Ureter (tissue), 1 donor: ENCODE measurements around the gene FOSL1. TPM values are rescaled to one million over a fixed set of nuclear protein-coding genes. Genes with fewer than 3 reads are reported as not detected.
"Not testable (repeated sequence)": the region's sequence is repeated elsewhere in the genome, so short reads cannot be mapped to it uniquely, and the experiment has no call there.

ENCODE experiments used
- DNase-seq: peaks from one replicate; pipeline ENCODE4 v3.0.0-alpha.2; 2020; ENCODE audit warnings: low spot score
- total RNA-seq: library from RNA; stranded (reverse); gene quantifications from one replicate; pipeline ENCODE4 v1.2.4, GENCODE V29; 2023
- donor health status: DM: yes; HTN: yes; CAD: no.

FOSL1 gene
- total RNA-seq, 1 donor from 2014 or later, result 4.5 TPM

DNA sequence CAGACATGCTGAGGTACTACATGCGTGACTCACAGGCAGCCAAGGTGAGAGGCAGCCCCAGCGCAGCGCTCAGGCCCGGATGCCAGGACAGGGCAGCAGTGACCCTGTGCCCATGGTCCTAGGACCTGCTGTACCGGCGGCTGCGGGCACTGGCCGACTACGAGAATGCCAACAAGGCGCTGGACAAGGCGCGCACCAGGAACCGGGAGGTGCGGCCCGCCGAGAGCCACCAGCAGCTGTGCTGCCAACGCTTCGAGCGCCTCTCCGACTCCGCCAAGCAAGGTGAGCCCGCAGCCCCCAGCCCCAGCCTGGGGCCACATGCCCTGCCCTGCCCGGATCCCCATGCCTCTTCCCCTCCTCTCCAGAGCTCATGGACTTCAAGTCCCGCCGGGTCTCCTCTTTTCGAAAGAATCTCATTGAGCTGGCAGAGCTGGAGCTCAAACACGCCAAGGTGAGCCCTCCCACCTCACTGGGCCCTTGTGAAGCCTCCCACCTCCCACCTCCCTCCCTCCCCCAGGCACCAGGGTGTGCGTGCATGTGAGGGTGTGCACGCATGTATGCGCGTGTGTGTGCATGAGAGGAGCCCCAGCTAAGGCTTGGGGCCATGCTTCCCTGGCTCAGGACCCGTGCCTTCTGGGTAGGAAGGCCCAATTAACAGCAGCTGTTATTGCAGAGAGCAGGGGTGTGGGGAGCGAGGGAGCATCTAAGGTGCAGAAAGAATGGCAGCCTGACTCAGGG lies 47.5 kb downstream of the FOSL1 start:
- DNase-seq, result no peak

DNA sequence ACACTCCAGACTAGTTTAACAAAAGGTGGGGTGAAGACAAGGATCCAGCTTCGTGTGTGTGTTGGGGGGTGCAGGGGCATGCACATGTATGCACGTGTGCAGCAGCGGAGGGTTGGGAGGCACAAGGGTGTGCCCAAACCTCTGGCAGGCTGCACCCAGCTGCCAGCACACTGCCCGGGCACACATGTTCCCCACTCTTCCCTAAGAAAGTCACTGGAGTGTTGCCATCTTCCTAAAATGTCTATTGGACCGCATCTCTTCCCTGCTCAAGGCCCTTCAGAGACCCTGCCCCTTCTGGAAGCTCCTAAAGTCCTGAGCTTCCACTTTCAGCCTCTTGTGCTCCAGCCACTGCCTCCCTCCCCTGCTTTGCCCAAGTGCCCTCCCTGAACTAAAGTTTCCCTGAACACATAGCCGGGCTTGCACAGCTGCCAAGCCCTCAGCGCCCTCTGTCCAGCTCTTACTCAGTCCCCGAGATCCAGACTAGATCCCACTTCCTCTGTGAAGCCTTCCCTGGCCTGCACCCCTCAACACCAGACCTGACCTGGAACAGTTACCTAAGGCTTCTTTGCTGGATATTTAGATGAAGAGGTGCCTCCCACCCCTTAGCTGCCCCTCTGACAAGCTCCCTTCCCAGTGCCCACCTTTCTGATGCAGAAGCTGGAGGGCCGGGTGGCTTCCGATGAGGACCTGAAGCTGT lies 48.2 kb downstream of the FOSL1 start:
- no peak for DNase-seq

DNA sequence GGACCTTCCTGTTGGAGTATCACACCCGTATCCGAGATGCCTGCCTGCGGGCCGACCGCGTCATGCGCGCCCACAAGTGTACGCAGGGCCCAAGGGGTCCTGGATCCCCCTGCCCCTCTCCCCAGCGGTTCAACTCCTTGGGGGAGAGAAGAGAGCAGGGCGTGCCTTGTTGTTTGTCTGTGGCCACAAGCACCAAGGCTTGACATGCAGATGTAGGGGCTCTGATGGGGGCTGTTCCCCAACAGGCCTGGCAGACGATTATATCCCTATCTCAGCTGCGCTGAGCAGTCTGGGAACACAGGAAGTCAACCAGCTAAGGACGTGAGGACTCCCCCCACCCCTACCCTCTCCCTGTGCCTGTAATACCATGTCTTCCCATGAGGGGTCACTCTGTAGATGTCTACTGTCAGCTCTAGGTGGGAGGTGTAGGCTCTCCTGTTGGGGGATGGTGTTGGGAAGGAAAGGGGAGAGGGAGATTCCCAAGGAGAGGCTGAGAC lies 49.1 kb downstream of the FOSL1 start:
- DNase-seq, result no peak

DNA sequence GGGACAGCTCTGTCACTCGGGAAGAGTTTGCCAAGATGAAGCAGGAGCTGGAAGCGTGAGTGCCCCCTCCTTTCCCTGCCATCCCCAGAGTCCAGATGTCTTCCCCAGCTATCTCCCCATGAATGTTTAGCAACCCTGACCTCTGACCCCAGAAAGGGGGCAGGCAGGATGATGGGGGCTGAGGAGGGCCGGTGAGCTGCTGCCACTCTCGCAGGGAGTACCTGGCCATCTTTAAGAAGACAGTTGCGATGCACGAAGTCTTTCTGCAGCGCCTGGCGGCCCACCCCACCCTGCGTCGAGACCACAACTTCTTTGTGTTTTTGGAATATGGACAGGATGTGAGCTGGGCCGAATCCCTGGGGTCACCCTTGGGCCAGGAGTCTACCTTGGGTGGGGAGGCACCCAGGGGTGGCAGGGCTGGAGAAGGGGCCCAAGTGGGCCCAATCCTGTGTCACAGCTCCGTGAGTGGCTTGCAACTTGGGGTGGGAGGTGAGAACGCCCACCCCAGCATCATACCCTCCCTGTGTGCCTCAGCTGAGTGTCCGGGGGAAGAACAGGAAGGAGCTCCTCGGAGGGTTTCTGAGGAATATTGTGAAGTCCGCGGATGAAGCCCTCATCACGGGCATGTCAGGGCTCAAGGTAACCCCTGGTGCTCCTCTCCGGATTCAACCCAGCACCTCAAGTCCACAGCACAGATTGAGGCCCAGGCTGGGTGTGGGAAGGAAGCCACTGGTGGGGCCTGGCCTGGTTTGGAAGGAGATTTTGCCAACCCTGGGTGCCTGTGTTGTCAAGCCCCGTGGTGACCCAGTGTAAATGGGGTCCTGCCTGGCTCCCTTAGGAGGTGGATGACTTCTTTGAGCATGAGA lies 49.7 kb downstream of the FOSL1 start:
- DNase-seq, result no peak

DNA sequence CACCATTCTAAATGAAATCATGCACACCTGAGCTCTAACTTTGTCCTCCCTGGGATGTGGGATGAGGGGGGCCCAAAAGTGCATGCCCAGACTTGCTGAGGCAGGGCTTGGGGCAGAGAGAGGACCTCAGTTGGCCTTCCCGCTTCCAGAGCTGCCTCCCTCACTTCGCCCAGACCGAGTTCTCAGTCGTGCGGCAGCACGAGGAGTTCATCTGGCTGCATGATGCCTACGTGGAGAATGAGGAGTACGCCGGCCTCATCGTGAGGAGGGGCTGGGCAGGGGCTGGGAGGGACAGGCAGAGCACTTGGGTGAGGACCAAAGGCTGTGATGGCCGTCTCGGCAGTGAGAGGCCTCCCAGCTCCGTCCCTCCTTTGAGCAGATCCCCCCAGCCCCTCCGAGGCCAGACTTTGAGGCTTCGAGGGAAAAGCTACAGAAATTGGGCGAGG lies 50.4 kb downstream of the FOSL1 start:
- DNase-seq, result no peak

DNA sequence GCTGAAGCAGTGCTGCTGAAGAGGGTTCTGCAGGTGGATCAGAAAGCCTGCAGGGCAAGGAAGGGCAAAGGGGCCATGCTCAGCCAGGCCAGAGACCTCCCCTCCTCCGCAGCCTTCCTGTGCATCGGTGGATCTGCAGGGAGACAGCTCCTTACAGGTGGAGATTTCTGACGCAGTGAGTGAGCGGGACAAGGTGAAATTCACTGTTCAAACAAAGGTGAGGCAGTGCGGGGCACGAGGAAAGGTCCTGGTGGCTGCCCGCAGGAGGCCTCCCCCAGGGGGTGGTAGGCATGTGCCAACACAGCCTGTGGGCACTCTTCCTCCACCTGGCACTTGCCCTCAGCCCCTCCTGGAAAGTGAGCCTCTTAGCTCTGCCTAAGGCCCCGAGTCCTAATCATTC lies 50.8 kb downstream of the FOSL1 start:
- DNase-seq, result no peak

DNA sequence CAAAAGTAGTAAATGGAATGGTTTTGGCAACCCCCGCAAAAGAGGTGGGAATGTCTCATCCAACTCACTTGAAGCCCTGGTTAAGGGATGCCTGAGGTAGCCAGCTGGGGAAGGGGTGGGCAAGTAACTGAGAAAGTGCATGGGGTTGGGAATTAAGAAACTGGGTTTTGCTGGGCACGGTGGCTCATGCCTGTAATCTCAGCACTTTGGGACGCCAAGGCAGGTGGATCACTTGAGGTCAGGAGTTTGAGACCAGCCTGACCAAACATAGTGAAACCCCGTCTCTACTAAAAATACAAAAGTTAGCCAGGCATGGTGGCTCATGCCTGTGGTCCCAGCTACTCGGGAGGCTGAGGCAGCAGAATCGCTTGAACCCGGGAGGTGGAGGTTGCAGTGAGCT lies 51.5 kb downstream of the FOSL1 start:
- DNase-seq, result not testable (repeated sequence)

DNA sequence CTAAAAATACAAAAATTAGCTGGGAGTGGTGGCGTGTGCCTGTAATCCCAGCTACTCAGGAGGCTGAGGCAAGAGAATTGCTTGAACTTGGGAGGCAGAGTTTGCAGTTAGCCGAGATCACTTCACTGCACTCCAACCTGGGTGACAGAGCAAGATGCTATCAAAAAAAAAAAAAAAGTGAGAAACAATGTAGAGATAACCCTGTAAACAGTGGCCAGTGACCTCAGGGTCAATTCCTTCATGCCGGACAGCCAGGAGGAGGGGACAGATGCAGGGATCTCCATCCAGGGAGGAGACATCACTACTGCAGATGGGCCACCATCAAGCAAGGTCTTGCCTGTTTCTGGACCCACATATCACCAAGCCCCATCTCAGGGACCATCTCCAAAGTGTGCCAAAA lies 52.4 kb downstream of the FOSL1 start:
- no peak for DNase-seq

DNA sequence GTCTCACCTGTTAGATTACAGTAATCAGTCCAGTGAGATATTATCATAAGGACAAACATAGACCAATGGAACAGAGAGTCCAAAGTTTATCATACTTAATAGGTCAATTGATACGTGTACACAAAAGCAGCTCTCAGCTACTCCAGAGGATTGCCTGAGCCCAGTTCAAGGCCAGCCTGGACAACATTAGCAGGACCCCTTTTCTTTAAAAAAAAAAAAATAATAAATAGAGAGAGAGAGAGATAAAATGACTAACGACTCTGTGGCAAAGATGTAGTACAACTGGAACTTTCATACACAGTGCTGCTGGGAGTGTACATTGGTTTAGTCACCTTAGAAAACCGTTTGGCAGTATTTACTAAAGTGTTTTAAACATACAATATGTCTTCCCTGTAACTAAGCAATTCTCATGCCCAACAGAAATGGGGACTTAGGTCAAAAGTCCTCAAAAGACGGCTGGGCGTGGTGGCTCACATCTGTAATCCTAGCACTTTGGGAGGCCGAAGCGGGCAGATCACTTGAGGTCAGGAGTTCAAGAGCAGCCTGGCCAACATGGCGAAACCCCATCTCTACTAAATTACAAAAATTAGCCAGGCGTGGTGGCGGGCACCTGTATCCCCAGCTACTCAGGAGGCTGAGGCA lies 55.8 kb downstream of the FOSL1 start:
- no peak for DNase-seq

DNA sequence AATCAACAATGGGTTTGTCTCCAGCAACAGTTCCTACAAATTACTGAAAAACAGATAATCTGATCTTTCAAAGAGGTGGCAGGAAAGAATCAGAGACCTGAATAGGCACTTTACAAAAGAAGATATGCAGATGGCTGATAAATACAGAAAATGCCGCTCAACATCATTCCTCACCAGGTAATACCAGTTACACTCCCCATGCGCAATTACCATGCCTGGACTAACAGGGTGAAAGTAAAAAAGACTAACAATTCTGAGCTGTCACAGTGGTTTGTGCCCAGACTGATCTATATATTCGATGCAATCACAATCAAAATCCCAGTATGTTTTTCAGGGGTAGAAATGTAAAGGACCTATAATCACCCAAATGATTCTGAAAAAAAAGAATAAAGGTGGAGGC lies 56.4 kb downstream of the FOSL1 start:
- DNase-seq, result no peak

DNA sequence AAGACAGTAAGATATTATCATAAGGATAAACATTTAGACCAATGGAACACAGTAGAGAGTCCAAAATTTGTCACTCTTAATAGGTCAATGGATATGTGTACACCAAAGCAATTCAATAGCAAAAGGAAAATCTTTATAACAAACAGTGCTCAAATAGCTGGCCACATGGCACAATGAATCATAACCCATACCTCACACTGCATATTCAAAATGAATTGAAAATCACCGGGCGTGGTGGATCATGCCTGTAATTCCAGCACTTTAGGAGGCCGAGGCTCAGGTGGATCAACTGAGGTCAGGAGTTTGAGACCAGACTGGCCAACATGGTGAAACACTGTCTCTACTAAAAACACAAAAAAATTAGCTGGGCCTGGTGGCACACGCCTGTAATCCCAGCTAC lies 58.0 kb downstream of the FOSL1 start:
- no peak for DNase-seq

Other genes starting within 250 kb of the FOSL1 start
- gene RELA, start 237.5 kb downstream of the FOSL1 start, total RNA-seq, result 97.9 TPM
- 74.8 TPM for gene KAT5, start 188.1 kb downstream of the FOSL1 start, total RNA-seq
- 29.8 TPM for gene RNASEH2C, start 179.6 kb downstream of the FOSL1 start, total RNA-seq
- gene AP5B1, start 119.4 kb downstream of the FOSL1 start, total RNA-seq, result 13.5 TPM
- gene OVOL1, start 113.3 kb downstream of the FOSL1 start, total RNA-seq, result 25.8 TPM
- gene SNX32, start 66.4 kb downstream of the FOSL1 start, total RNA-seq, result 2.6 TPM
- gene CFL1, start 42.2 kb downstream of the FOSL1 start, total RNA-seq, result 887 TPM
- 61.7 TPM for gene MUS81, start 40.0 kb downstream of the FOSL1 start, total RNA-seq
- 60.0 TPM for gene EFEMP2, start 27.6 kb downstream of the FOSL1 start, total RNA-seq
- 5.7 TPM for gene CTSW, start 20.6 kb downstream of the FOSL1 start, total RNA-seq
- 60.2 TPM for gene FIBP, start 11.9 kb downstream of the FOSL1 start, total RNA-seq
- 20.5 TPM for gene CCDC85B, start 9.7 kb downstream of the FOSL1 start, total RNA-seq
- gene C11orf68, start 18.7 kb upstream of the FOSL1 start, total RNA-seq, result 28.9 TPM
- gene DRAP1, start 19.0 kb upstream of the FOSL1 start, total RNA-seq, result 54.0 TPM
- gene TSGA10IP, start 45.1 kb upstream of the FOSL1 start, total RNA-seq, result 0.68 TPM
- gene SART1, start 61.3 kb upstream of the FOSL1 start, total RNA-seq, result 48.6 TPM
- 28.7 TPM for gene EIF1AD, start 101.8 kb upstream of the FOSL1 start, total RNA-seq
- 192 TPM for gene BANF1, start 102.1 kb upstream of the FOSL1 start, total RNA-seq
- 1.1 TPM for gene CST6, start 111.6 kb upstream of the FOSL1 start, total RNA-seq
- not detected for gene CATSPER1, start 126.1 kb upstream of the FOSL1 start, total RNA-seq
- gene GAL3ST3, start 148.8 kb upstream of the FOSL1 start, total RNA-seq, result not detected
- gene SF3B2, start 152.0 kb upstream of the FOSL1 start, total RNA-seq, result 156 TPM
- gene PACS1, start 169.9 kb upstream of the FOSL1 start, total RNA-seq, result 87.2 TPM